DND-41 (cell line): ENCODE data around the gene TOMM20.
"Not testable (repeated sequence)": the region's sequence is repeated elsewhere in the genome, so short reads cannot be mapped to it uniquely, and the experiment has no call there.

Experiments
- EZH2 ChIP-seq: IDR thresholded peaks from 3 replicates; pipeline ENCODE4 v1.6.1; 2012; ENCODE audit warnings: borderline replicate concordance, low read depth, mild to moderate bottlenecking, moderate library complexity, low read length, inconsistent platforms; ENCODE audit not compliant: severe bottlenecking
- TF ChIP-seq, protein P1 (sequence below): IDR thresholded peaks from 2 replicates; pipeline ENCODE4 v1.5.1; 2012; ENCODE audit warnings: borderline replicate concordance, low read length, moderate library complexity, mild to moderate bottlenecking; ENCODE audit not compliant: poor library complexity, severe bottlenecking; ENCODE audit errors: extremely low read depth

DNA sequence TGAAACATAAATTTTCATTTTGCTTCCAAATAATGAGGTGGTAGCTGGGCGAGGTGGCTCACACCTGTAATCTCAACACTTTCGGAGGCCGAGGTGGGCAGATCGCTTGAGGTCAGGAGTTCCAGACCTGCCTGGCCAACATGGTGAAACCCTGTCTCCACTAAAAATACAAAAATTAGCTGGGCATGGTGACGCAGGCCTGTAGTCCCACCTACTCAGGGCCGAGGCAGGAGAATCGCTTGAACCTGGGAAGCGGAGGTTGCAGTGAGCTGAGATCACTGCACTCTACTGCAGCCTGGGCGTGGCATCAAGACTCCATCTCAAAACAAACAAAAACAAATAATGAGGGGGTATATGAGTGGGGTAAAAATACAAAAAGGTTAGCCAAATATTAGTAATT, 31.3 kb upstream of the TOMM20 start:
- TF ChIP-seq, protein P1, sequence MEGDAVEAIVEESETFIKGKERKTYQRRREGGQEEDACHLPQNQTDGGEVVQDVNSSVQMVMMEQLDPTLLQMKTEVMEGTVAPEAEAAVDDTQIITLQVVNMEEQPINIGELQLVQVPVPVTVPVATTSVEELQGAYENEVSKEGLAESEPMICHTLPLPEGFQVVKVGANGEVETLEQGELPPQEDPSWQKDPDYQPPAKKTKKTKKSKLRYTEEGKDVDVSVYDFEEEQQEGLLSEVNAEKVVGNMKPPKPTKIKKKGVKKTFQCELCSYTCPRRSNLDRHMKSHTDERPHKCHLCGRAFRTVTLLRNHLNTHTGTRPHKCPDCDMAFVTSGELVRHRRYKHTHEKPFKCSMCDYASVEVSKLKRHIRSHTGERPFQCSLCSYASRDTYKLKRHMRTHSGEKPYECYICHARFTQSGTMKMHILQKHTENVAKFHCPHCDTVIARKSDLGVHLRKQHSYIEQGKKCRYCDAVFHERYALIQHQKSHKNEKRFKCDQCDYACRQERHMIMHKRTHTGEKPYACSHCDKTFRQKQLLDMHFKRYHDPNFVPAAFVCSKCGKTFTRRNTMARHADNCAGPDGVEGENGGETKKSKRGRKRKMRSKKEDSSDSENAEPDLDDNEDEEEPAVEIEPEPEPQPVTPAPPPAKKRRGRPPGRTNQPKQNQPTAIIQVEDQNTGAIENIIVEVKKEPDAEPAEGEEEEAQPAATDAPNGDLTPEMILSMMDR = not testable (repeated sequence)
- not testable (repeated sequence) for TF ChIP-seq EZH2
